H1 (cell line): ENCODE data around the gene PIAS3. TPM values are rescaled to one million over a fixed set of nuclear protein-coding genes. Genes with fewer than 3 reads are reported as not detected.

ENCODE experiments used
- CHD1 ChIP-seq: IDR thresholded peaks from 2 replicates; pipeline ENCODE4 v1.6.1; 2012; ENCODE audit warnings: low read depth, low read length, improper control_type of control experiment
- CTBP2 ChIP-seq: IDR thresholded peaks from 2 replicates; pipeline ENCODE4 v1.7.0; 2011; ENCODE audit warnings: borderline replicate concordance, mild to moderate bottlenecking, moderate library complexity, mixed read lengths, low read length; ENCODE audit not compliant: insufficient read depth, insufficient read length
- PHF8 ChIP-seq: fragments of 200-600 bp; sonication (generic); conservative IDR thresholded peaks from 2 replicates; pipeline ENCODE4 v1.7.1; 2012; ENCODE audit warnings: low read depth, mild to moderate bottlenecking, inconsistent platforms, low read length, moderate library complexity
- SIN3A ChIP-seq, 2 experiments: IDR thresholded peaks in 1 of 2; conservative IDR thresholded peaks in 1 of 2; 2 replicates each; pipeline ENCODE4 v1.6.1; 2011 to 2012; ENCODE audit warnings: low read length in 2 of 2, improper control_type of control experiment in 1 of 2, low read depth in 1 of 2, mild to moderate bottlenecking in 1 of 2
- TAF1 ChIP-seq: IDR thresholded peaks from 2 replicates; pipeline ENCODE4 v1.6.1; 2011; ENCODE audit warnings: mild to moderate bottlenecking, low read depth, low read length
- polyA plus RNA-seq, 7 experiments: library from polyadenylated mRNA; depleted of rRNA in 3 of 7; stranded (reverse) in 5 of 7; unstranded in 2 of 7; fragments of >200 nt in 5 of 7; fragments of 200-250 nt in 2 of 7; gene quantifications; 1 replicate in 5 of 7; 2 replicates in 1 of 7; 4 replicates in 1 of 7; pipeline versions ENCODE4 v1.2.1 to v1.2.3, GENCODE V29; 2011 to 2013; ENCODE audit warnings: missing spikeins in 2 of 7, mixed read lengths in 2 of 7
- total RNA-seq: library from RNA; stranded (reverse); fragmentation: NEBNext Ultra II Directional; extraction: Animal tissue kit (Norgen Biotek cat#: 25700); gene quantifications from 2 replicates; pipeline ENCODE4 v1.2.1, GENCODE V29; 2021

Gene PIAS3
- total and polyA plus RNA-seq, 2 of the 8 experiments (the other 6 are each of a cell fraction or from before 2014, with no cell fraction given): 36.7 to 49.9 TPM

DNA sequence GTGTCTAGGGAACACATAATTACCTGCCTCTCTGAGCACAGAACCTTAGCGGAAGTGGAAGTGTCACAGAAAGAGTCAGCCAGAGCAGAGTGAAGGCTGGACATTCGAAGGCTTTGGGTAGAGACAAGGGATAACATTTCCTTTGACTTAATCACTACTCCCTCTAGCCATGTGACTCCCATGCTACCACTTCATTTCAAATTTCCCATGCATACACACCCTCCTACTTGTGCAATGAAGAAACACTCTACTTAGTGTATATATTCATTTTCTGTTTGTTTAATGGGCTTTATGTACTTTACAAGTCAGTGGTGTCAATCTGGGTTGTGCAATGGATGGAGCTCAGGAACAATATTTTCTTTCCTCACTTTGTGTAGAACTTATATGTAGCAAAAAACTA is 19.8 kb upstream of the PIAS3 start (continued):
- TF ChIP-seq PHF8 (no peak), TAF1 (no peak), SIN3A (conservative IDR thresholded peaks at IDR 0.05 in 1 of 2, IDR thresholded peaks at IDR 0.05 in 1 of 2; ENCODE audit: low read depth in 1 of 2, low read length in 2 of 2) (no peak), CHD1 (no peak), CTBP2 (no peak)
